Measurements from ENCODE around the gene CERS6. TPM values are rescaled to one million over a fixed set of nuclear protein-coding genes. Genes with fewer than 3 reads are reported as not detected.
A peak's percentile ranks its signal among the peaks of the same experiment; 100 is the strongest.

Gene CERS6
- total RNA-seq, 1 donor from 2014 or later: 66.5 TPM

DNA sequence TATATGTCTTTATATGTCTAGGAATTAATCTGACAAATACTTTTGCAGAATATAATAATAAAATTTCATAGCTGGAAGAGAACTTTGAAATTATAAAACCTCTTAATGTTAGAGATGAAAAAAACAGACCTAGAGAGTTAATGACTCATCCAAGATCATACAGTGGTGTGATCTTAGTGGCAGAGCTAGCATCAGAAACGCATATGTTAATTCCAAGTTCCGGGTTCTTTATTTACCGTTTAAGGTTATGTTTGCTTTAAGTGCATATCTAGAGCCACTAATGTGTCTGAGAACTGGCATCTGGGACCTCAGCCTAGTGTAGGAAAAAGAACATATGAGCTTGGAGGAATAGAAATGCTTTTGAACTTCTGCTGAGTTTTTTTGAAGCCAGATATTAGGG is 24.3 kb downstream of the CERS6 start:
- no peak for DNase-seq (ENCODE audit: low spot score in 2 of 2, unreplicated experiment in 2 of 2)
- H3K27ac Mint-ChIP-seq: no peak overlapping the region
- peaks cover 1% of the 10 kb centered on the region for H3K9me3 Mint-ChIP-seq
- H3K36me3 Mint-ChIP-seq: peaks cover 2% of the 10 kb centered on the region
- peaks cover 62% of the 10 kb centered on the region for H3K4me1 Mint-ChIP-seq
- H3K4me3 Mint-ChIP-seq: no peak overlapping the region
- TF ChIP-seq, protein P1, sequence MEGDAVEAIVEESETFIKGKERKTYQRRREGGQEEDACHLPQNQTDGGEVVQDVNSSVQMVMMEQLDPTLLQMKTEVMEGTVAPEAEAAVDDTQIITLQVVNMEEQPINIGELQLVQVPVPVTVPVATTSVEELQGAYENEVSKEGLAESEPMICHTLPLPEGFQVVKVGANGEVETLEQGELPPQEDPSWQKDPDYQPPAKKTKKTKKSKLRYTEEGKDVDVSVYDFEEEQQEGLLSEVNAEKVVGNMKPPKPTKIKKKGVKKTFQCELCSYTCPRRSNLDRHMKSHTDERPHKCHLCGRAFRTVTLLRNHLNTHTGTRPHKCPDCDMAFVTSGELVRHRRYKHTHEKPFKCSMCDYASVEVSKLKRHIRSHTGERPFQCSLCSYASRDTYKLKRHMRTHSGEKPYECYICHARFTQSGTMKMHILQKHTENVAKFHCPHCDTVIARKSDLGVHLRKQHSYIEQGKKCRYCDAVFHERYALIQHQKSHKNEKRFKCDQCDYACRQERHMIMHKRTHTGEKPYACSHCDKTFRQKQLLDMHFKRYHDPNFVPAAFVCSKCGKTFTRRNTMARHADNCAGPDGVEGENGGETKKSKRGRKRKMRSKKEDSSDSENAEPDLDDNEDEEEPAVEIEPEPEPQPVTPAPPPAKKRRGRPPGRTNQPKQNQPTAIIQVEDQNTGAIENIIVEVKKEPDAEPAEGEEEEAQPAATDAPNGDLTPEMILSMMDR (IDR thresholded peaks at IDR 0.05; ENCODE audit: unreplicated experiment): no peak
- no peaks in the 10 kb centered on the region for H3K27me3 Mint-ChIP-seq (ENCODE audit: low read depth)

DNA sequence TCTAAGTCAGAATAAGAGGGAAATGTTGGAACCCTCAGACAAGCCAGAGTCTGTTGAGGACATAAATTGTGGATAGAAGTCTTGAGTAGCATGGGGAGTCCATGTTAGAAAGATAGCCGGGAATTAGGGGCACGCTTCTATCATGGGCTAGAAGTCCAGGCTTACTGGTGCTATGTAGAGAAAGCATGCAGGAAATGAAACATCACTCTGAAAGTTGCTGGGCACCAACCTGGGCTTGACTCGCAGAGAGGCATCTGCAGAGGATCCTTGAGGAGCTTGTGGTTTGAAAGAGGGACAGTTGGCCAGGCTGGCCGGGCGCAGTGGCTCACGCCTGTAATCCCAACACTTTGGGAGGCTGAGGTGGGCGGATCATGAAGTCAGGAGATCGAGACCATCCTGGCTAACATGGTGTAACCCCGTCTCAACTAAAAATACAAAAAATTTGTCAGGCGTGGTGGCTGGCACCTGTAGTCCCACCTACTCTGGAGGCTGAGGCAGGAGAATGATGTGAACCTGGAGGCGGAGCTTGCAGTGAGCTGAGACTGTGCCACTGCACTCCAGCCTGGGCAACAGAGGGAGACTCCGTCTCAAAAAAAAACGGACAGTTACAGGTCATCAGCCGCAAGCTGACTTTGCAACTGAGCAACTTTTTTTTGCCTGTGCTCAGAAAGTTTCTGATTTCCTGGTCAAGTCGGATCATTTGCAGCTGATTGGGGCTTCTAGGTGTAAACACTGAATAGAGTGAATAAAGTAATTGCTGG is 24.9 kb downstream of the CERS6 start:
- H3K27ac Mint-ChIP-seq: peak overlapping the region; percentile 76
- H3K27me3 Mint-ChIP-seq (ENCODE audit: low read depth): no peaks in the 10 kb centered on the region
- no peak for DNase-seq (ENCODE audit: low spot score in 2 of 2, unreplicated experiment in 2 of 2)
- TF ChIP-seq, protein P1 (IDR thresholded peaks at IDR 0.05; ENCODE audit: unreplicated experiment): no peak
- H3K4me1 Mint-ChIP-seq: peaks cover 59% of the 10 kb centered on the region
- H3K4me3 Mint-ChIP-seq: no peak overlapping the region
- H3K36me3 Mint-ChIP-seq: peaks cover 6% of the 10 kb centered on the region
- peaks cover 6% of the 10 kb centered on the region for H3K9me3 Mint-ChIP-seq

- peaks cover 12% of the 10 kb centered on the region for H3K9me3 Mint-ChIP-seq
- peaks cover 59% of the 10 kb centered on the region for H3K4me1 Mint-ChIP-seq
- peaks cover 14% of the 10 kb centered on the region for H3K36me3 Mint-ChIP-seq
- H3K4me3 Mint-ChIP-seq: no peak overlapping the region
- TF ChIP-seq, protein P1 (IDR thresholded peaks at IDR 0.05; ENCODE audit: unreplicated experiment): no peak
- DNase-seq (ENCODE audit: low spot score in 2 of 2, unreplicated experiment in 2 of 2): no peak
- peak overlapping the region; percentile 80 for H3K27ac Mint-ChIP-seq
- no peaks in the 10 kb centered on the region for H3K27me3 Mint-ChIP-seq (ENCODE audit: low read depth)
These were observed 26.2 kb downstream of the CERS6 start for GRCh38 chr2:168482269-168482668.

- no peak for DNase-seq (ENCODE audit: low spot score in 2 of 2, unreplicated experiment in 2 of 2)
- H3K4me3 Mint-ChIP-seq: no peak overlapping the region
- H3K27ac Mint-ChIP-seq: peak overlapping the region; percentile 80
- H3K27me3 Mint-ChIP-seq (ENCODE audit: low read depth): no peaks in the 10 kb centered on the region
- peaks cover 12% of the 10 kb centered on the region for H3K9me3 Mint-ChIP-seq
- peaks cover 51% of the 10 kb centered on the region for H3K4me1 Mint-ChIP-seq
- H3K36me3 Mint-ChIP-seq: peaks cover 15% of the 10 kb centered on the region
- TF ChIP-seq, protein P1 (IDR thresholded peaks at IDR 0.05; ENCODE audit: unreplicated experiment): no peak
These were observed 27.1 kb downstream of the CERS6 start for GRCh38 chr2:168482952-168483831.

GRCh38 chr2:168486477-168486876 is 30.4 kb downstream of the CERS6 start:
- peaks cover 15% of the 10 kb centered on the region for H3K36me3 Mint-ChIP-seq
- no peak for DNase-seq (ENCODE audit: low spot score in 2 of 2, unreplicated experiment in 2 of 2)
- peak overlapping the region; percentile 70 for H3K27ac Mint-ChIP-seq
- peaks cover 59% of the 10 kb centered on the region for H3K4me1 Mint-ChIP-seq
- H3K4me3 Mint-ChIP-seq: no peak overlapping the region
- TF ChIP-seq, protein P1 (IDR thresholded peaks at IDR 0.05; ENCODE audit: unreplicated experiment): no peak
- peaks cover 15% of the 10 kb centered on the region for H3K9me3 Mint-ChIP-seq
- H3K27me3 Mint-ChIP-seq (ENCODE audit: low read depth): no peaks in the 10 kb centered on the region
